ENCODE results near the gene TAPBPL. TPM values are rescaled to one million over a fixed set of nuclear protein-coding genes. Genes with fewer than 3 reads are reported as not detected.
A peak's percentile ranks its signal among the peaks of the same experiment; 100 is the strongest.
"Not testable (repeated sequence)": the region's sequence is repeated elsewhere in the genome, so short reads cannot be mapped to it uniquely, and the experiment has no call there.

The TAPBPL gene
- total RNA-seq, 1 donor from 2014 or later: 64.0 TPM

DNA sequence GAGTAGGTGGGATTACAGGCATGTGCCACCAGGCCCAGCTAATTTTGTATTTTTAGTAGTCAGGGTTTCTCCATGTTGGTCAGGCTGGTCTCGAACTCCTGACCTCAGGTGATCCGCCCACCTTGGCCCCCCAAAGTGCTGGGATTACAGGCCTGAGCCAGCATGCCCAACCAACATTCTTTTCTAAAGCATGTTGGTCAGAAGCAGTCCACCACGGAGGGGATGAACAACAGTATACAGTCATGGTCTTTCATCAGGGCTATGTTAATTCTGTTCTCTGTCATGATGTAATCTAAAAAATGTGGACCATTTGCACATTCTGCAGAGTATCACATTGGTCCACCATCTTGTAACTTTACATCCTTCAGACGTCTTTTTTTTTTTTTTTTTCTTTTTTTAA, 37.6 kb downstream of the TAPBPL start:
- ChIA-PET POLR2A (interaction anchor here (1.7 to 4.3 kb wide), 2 partner anchors 18 to 19 kb away, joined by 7 to 89 read pairs; partner anchors contain the start of gene VAMP1), CTCF (no interaction called here)
- ATAC-seq (ENCODE audit: low read depth) (no peak), DNase-seq (no peak)
- Mint-ChIP-seq H3K36me3 (ENCODE audit: low read depth) (peaks cover 24% of the 10 kb centered on the region), H3K4me3 (no peak overlapping the region), H3K27me3 (no peaks in the 10 kb centered on the region), H3K4me1 (peaks cover 16% of the 10 kb centered on the region), H3K9me3 (no peaks in the 10 kb centered on the region), H3K27ac (no peak overlapping the region)
- no peak for TF ChIP-seq CTCF (IDR thresholded peaks at IDR 0.05)
- intact Hi-C loops (cut with micrococcal nuclease): no loop called here

GRCh38 chr12:6490673-6491072, 38.8 kb downstream of the TAPBPL start:
- Mint-ChIP-seq H3K36me3 (ENCODE audit: low read depth) (peaks cover 24% of the 10 kb centered on the region), H3K4me1 (peaks cover 28% of the 10 kb centered on the region)
- H3K4me3 Mint-ChIP-seq; ATAC-seq (ENCODE audit: low read depth); CTCF ChIA-PET; H3K27ac Mint-ChIP-seq; H3K27me3 Mint-ChIP-seq; intact Hi-C loops (cut with micrococcal nuclease); DNase-seq; H3K9me3 Mint-ChIP-seq: not testable (repeated sequence)
- POLR2A ChIA-PET: interaction anchor here (0.7 to 4.3 kb wide), 2 partner anchors 20 to 312 kb away, joined by 6 to 89 read pairs; partner anchors contain the start of gene VAMP1

DNA sequence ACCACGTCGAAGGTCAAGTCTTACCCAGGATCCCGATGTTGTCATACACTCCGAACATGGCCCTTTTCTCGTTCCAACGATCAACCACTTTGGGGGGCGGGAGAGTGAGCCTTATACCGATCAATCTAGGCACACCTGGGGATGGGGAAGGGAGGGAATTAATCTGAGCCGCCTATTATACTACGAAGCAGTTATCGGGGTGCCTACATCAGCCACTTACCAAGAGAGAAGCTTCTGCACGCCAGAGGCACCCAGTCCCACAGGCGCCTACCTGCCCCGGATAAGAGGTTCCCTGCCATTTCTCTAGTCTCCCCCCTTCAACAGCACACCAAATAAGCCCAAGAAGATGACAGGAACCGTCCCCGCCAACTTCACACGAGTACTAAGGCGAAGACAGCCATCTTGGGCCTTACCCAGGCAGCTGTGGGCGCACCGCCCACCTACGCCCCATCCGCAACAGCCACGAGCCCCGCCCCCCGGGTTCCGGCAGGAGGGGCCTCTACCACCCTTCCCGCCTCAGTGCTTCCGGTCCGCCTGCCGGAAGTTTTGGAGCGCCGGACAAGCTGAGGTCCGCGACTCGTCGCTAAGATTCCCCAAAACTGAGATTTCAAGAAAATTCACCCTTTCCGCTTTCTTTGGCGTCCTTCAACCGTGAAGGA, 41.1 kb downstream of the TAPBPL start, which contains the start of gene MRPL51:
MRPL51 (minus strand) TSS at position 425 of the 659 bp plus-strand sequence; CDS start at position 299, 126 bp downstream.
- intact Hi-C loops (cut with micrococcal nuclease): loop anchor here (1.0 kb wide), 8 partner anchors 23 to 260 kb away; partner anchors contain the start of genes CHD4, GAPDH, ING4 and MLF2
- H3K4me1 Mint-ChIP-seq: peaks cover 28% of the 10 kb centered on the region

DNA sequence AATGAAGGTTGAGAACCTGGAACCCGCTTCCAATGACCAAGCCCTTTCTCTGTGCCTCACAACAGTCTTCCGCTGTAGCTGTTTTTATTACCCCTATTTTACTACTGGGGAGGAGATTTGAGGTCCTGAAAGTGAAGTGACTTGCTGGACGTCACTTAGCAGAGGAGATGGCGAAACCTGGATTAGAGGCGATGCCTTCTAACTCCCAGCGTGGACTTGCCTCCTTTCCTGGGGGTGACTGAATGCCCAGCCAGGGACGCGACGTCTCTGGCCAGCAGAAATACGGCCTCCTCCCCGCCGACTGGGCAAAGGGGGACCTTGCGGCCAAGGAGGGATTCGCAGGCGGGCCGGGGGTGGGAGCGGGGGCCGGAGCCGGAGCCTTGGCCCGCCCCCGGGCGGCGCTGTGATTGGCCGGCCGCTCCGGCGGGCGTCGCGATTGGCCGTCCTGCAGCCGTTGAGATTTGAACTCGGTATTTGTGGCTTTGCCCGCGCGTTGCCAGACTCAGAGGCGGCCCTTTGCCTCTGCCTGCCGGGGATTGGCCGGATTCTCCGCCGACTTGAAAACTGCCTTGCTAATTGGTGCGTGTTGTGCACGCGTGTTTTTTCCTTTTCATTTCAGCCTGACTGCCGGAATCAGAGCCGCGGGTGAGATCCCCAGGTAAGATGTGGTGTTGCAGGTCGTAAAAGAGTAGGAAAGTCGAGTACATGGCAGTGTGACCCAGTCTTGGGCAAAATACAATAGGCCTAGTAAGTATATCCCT, 41.8 kb downstream of the TAPBPL start, which contains the start of gene NCAPD2:
NCAPD2 (plus strand) TSS at position 606 of the 761 bp plus-strand sequence. CDS start 997 bp downstream, outside the sequence.
- intact Hi-C loops (cut with micrococcal nuclease): loop anchor here (1.0 kb wide), 10 partner anchors 23 to 359 kb away; partner anchors contain the start of genes CHD4, GAPDH, ING4 and MLF2
- ChIA-PET CTCF (interaction anchor here (0.9 to 1.4 kb wide), 3 partner anchors 23 to 44 kb away, joined by 3 to 11 read pairs (median 3); partner anchors contain the start of gene VAMP1), POLR2A (interaction anchor here (0.6 to 4.3 kb wide), 32 partner anchors 8 to 629 kb away, joined by 3 to 89 read pairs (median 5); partner anchors contain the start of genes CD27, COPS7A, GAPDH and LPAR5)
- TF ChIP-seq CTCF (IDR thresholded peaks at IDR 0.05): no peak
- Mint-ChIP-seq H3K4me1 (peaks cover 28% of the 10 kb centered on the region), H3K9me3 (no peaks in the 10 kb centered on the region), H3K4me3 (peak within 1 kb of the TSS; percentile 97), H3K27ac (peak within 1 kb of the TSS; percentile 96), H3K36me3 (ENCODE audit: low read depth) (peaks cover 41% of the 10 kb centered on the region), H3K27me3 (no peaks in the 10 kb centered on the region)
- peak; percentile 85 for DNase-seq
- peak; percentile 85 for ATAC-seq (ENCODE audit: low read depth)

More for the DNA sequence above, 41.1 kb downstream of the TAPBPL start, which contains the start of gene MRPL51:
- no peak for TF ChIP-seq CTCF (IDR thresholded peaks at IDR 0.05)
- no peaks in the 10 kb centered on the region for H3K27me3 Mint-ChIP-seq
- no peaks in the 10 kb centered on the region for H3K9me3 Mint-ChIP-seq
- peaks cover 37% of the 10 kb centered on the region for H3K36me3 Mint-ChIP-seq (ENCODE audit: low read depth)
- ATAC-seq (ENCODE audit: low read depth) (peak; percentile 75), DNase-seq (peak; percentile 96)
- ChIA-PET POLR2A (interaction anchor here (0.6 to 4.3 kb wide), 30 partner anchors 8 to 630 kb away, joined by 3 to 89 read pairs (median 5); partner anchors contain the start of genes CD27, COPS7A, GAPDH and LPAR5), CTCF (interaction anchor here (0.9 to 1.5 kb wide), 4 partner anchors 22 to 61 kb away, joined by 3 to 11 read pairs (median 3); partner anchors contain the start of gene VAMP1)
- peak within 1 kb of the TSS; percentile 97 for H3K4me3 Mint-ChIP-seq
- H3K27ac Mint-ChIP-seq: peak within 1 kb of the TSS; percentile 96

DNA sequence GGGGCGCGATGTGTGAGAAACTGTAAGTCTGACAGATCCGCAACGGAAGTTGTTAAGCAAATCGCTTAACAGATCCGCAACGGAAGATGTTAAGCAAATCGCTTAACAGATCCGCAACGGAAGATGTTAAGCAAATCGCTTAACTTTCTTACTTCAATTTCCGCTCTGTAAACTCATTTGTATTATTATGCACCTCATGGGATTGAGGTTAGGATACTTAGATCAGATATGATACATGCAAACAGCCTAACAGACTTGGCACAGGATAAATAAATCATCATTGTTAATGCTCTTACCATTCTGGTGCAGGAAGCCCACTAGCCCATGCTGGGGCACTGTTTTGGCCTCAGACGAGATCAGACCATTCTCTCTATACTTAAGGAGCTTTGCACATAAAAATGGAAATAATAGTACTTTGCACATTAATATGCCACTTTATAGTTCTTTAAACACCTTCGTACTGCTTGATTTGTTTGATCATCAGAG, 42.5 kb downstream of the TAPBPL start:
- Mint-ChIP-seq H3K9me3 (no peaks in the 10 kb centered on the region), H3K27ac (peak overlapping the region; percentile 96), H3K4me3 (peak overlapping the region; percentile 97), H3K36me3 (ENCODE audit: low read depth) (peaks cover 43% of the 10 kb centered on the region), H3K4me1 (peaks cover 28% of the 10 kb centered on the region), H3K27me3 (no peaks in the 10 kb centered on the region)
- ChIA-PET CTCF (no interaction called here), POLR2A (interaction anchor here (0.7 to 2.6 kb wide), 3 partner anchors 24 to 48 kb away, joined by 3 to 10 read pairs (median 8); partner anchors contain the start of genes TAPBPL and VAMP1)
- TF ChIP-seq CTCF (IDR thresholded peaks at IDR 0.05): no peak
- DNase-seq (no peak), ATAC-seq (ENCODE audit: low read depth) (peak; percentile 35)
- intact Hi-C loops (cut with micrococcal nuclease): loop anchor here (1.0 kb wide), 2 partner anchors 74 to 358 kb away; partner anchors contain the start of genes NOP2 and USP5

Measured in activated B cell treated with CpG ODN at 0.5 μM for 24 hours (primary cell).